Measurements from ENCODE around the gene TPGS1. TPM values are rescaled to one million over a fixed set of nuclear protein-coding genes. Genes with fewer than 3 reads are reported as not detected.

The TPGS1 gene
- total RNA-seq, 1 donor from 2014 or later = 19.9 TPM

- intact Hi-C loops (cut with DNase I) = no loop called here
- Histone ChIP-seq H3K4me1 (peaks cover 18% of the 10 kb centered on the region), H3K4me3 (no peak overlapping the region), H3K27me3 (peaks cover 5% of the 10 kb centered on the region), H3K9me3 (no peaks in the 10 kb centered on the region), H3K27ac (no peak overlapping the region), H3K36me3 (peaks cover 3% of the 10 kb centered on the region)
- DNase-seq = no peak
- ATAC-seq = no peak
- TF ChIP-seq CTCF (IDR thresholded peaks at IDR 0.05) = no peak
Observed at GRCh38 chr19:504616-505015, 2.7 kb upstream of the TPGS1 start.

- Histone ChIP-seq H3K27ac (peak overlapping the region; percentile 96), H3K4me1 (peaks cover 33% of the 10 kb centered on the region), H3K4me3 (peak overlapping the region; percentile 87), H3K27me3 (no peaks in the 10 kb centered on the region), H3K9me3 (no peaks in the 10 kb centered on the region), H3K36me3 (peaks cover 6% of the 10 kb centered on the region)
- ATAC-seq = peak; percentile 87
- intact Hi-C loops (cut with DNase I) = no loop called here
- TF ChIP-seq CTCF (IDR thresholded peaks at IDR 0.05) = peak; percentile 96
- peak; percentile 98 for DNase-seq
Observed at GRCh38 chr19:506404-507285, 652 bp upstream of the TPGS1 start.

GRCh38 chr19:508204-509150 is 1.2 kb downstream of the TPGS1 start:
- no peak for TF ChIP-seq CTCF (IDR thresholded peaks at IDR 0.05)
- no peak for DNase-seq
- H3K27ac ChIP-seq = peak overlapping the region; percentile 96
- H3K4me1 ChIP-seq = peaks cover 38% of the 10 kb centered on the region
- H3K9me3 ChIP-seq = no peaks in the 10 kb centered on the region
- intact Hi-C loops (cut with DNase I) = no loop called here
- H3K36me3 ChIP-seq = peaks cover 6% of the 10 kb centered on the region
- no peak for ATAC-seq
- H3K4me3 ChIP-seq = peak overlapping the region; percentile 87
- no peaks in the 10 kb centered on the region for H3K27me3 ChIP-seq

GRCh38 chr19:510606-511100 is 3.4 kb downstream of the TPGS1 start:
- no peaks in the 10 kb centered on the region for H3K27me3 ChIP-seq
- peaks cover 6% of the 10 kb centered on the region for H3K36me3 ChIP-seq
- H3K27ac ChIP-seq = peak overlapping the region; percentile 75
- DNase-seq (peak; percentile 91), ATAC-seq (peak; percentile 48)
- intact Hi-C loops (cut with DNase I) = no loop called here
- peaks cover 38% of the 10 kb centered on the region for H3K4me1 ChIP-seq
- H3K9me3 ChIP-seq = no peaks in the 10 kb centered on the region
- peak overlapping the region; percentile 32 for H3K4me3 ChIP-seq
- TF ChIP-seq CTCF (IDR thresholded peaks at IDR 0.05) = peak; percentile 97

GRCh38 chr19:511101-511851 is 4.0 kb downstream of the TPGS1 start:
- Histone ChIP-seq H3K36me3 (peaks cover 6% of the 10 kb centered on the region), H3K27me3 (no peaks in the 10 kb centered on the region), H3K4me1 (peaks cover 36% of the 10 kb centered on the region), H3K4me3 (peak overlapping the region; percentile 32), H3K27ac (peak overlapping the region; percentile 75), H3K9me3 (no peaks in the 10 kb centered on the region)
- DNase-seq (peak; percentile 72), ATAC-seq (no peak)
- TF ChIP-seq CTCF (IDR thresholded peaks at IDR 0.05) = no peak
- intact Hi-C loops (cut with DNase I) = no loop called here
